Spinal cord (tissue), 10 donors: ENCODE measurements around the gene GPRASP2. TPM values are rescaled to one million over a fixed set of nuclear protein-coding genes. Genes with fewer than 3 reads are reported as not detected.
"Not testable (repeated sequence)": the region's sequence is repeated elsewhere in the genome, so short reads cannot be mapped to it uniquely, and the experiment has no call there.

Experiments used
- DNase-seq, 6 donors: peaks; one replicate each; pipeline versions ENCODE4 v3.0.0 to v3.0.0-alpha.2; 2013 to 2015; ENCODE audit warnings: low spot score in 6 of 6, low read depth in 4 of 6
- H3K27ac ChIP-seq: one replicate; pipeline ENCODE4 v1.5.1; 2013; ENCODE audit warnings: low read depth, low read length, control low read depth
- H3K27me3 ChIP-seq: one replicate; pipeline ENCODE4 v1.6.1; 2013; ENCODE audit warnings: low read length; ENCODE audit not compliant: control insufficient read depth, insufficient read depth
- H3K36me3 ChIP-seq: one replicate; pipeline ENCODE4 v1.6.1; 2013; ENCODE audit warnings: low read length; ENCODE audit not compliant: control insufficient read depth, insufficient read depth
- H3K4me1 ChIP-seq: one replicate; pipeline ENCODE4 v1.6.1; 2013; ENCODE audit warnings: low read length; ENCODE audit not compliant: control insufficient read depth, insufficient read depth
- H3K4me3 ChIP-seq: one replicate; pipeline ENCODE4 v1.5.1; 2013; ENCODE audit warnings: low read depth, low read length, control low read depth
- H3K9me3 ChIP-seq: one replicate; pipeline ENCODE4 v1.6.1; 2013; ENCODE audit warnings: low read length; ENCODE audit not compliant: control insufficient read depth, insufficient read depth
- WGBS: methylation state at CpG from one replicate; pipeline ENCODE4 v1.1.5; 2013; ENCODE audit warnings: missing lambda C conversion rate; ENCODE audit not compliant: insufficient coverage; 5-methylcytosine and 5-hydroxymethylcytosine counted together
- long read RNA-seq, 4 donors: transcript quantifications; one replicate each; lab custom pipeline, GENCODE V29; 2026
- polyA plus RNA-seq, 2 donors: library from polyadenylated mRNA; unstranded; fragments of 120-200 nt; gene quantifications; one replicate each; pipeline ENCODE4 v1.2.1, GENCODE V29; 2013; ENCODE audit not compliant: insufficient read length in 2 of 2
- total RNA-seq, 2 donors: library from RNA; depleted of rRNA in 1 of 2; stranded (reverse); fragments of 120-200 nt in 1 of 2; fragments of >200 nt in 1 of 2; gene quantifications; one replicate each; pipeline versions ENCODE4 v1.2.3 to v1.2.4, GENCODE V29; 2013 to 2014
- donor health status: healthy.

GPRASP2 gene
- total RNA-seq (100 to 1,000 TPM in 1 of 2 donors, 10 to 100 TPM in 1; 64.5 to 101 TPM), polyA plus RNA-seq (10 to 100 TPM; 66.2 to 72.1 TPM)
- long read RNA-seq, donor 1, transcript GPRASP2-202 (5 exons, 581 nt): major isoform, 10 of 10 reads
- long read RNA-seq, donor 1, partial matches to known transcripts: 0 of 10 reads
- long read RNA-seq, donor 1, other reads (novel, unspliced or antisense): 0 of 10 reads
- long read RNA-seq, donor 2, partial matches to known transcripts: 0 of 2 reads
- long read RNA-seq, donor 2, other reads (novel, unspliced or antisense): 0 of 2 reads
- long read RNA-seq, donor 3, transcript GPRASP2-202 (5 exons, 581 nt): major isoform, 7 of 7 reads
- long read RNA-seq, donor 3, partial matches to known transcripts: 0 of 7 reads
- long read RNA-seq, donor 3, other reads (novel, unspliced or antisense): 0 of 7 reads
- long read RNA-seq, donor 4, transcript GPRASP2-202 (5 exons, 581 nt): major isoform, 5 of 6 reads
- long read RNA-seq, donor 4, partial matches to known transcripts: 0 of 6 reads
- long read RNA-seq, donor 4, other reads (novel, unspliced or antisense): 0 of 6 reads

DNA sequence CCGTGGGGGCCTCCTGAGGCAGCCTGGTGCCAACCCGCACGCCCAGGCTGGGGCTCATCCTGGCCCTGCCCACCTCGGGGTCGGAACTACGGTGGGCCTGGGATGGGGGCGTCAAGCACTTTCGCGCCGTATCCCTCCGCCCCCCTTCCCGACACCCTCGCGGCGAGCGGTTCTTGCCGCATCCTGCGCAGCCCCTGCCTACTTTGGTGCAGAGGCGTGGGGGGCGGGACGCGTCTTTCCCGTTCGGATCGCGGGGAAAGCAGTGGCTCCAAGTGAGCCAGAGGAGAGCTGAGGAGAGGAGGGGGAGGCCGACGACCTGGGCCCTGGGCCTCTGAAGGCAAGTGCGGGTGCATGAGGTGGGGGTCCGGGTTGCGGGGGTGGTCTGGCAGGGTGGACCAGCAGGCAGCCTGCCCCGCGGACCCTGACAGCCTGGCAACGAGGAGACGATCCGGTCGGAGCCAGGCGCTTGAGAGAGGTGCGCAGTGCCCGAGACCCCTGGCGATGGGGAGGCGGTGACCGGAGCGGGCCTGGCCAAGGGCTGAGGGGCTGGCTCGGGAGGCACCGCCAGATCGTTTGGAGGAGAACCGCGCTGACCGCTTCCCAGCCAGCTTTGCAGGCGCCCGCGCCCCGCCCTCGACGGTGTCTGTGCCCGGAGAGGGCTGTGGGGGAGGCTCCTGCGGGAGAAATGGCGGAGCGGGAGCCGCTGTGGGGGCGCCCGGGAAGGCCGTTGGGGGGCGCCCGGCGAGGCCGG is at the start of gene GPRASP2:
TSS of gene GPRASP2 (plus strand) at position 233 of the 751 bp plus-strand sequence. CDS start 2,422 bp downstream, outside the sequence.
- Histone ChIP-seq H3K9me3 (no peaks in the 10 kb centered on the region), H3K27ac (peak within 1 kb of the TSS; percentile 86), H3K4me3 (peak within 1 kb of the TSS; percentile 78), H3K27me3 (no peaks in the 10 kb centered on the region), H3K4me1 (peaks cover 9% of the 10 kb centered on the region), H3K36me3 (peaks cover 9% of the 10 kb centered on the region)
- WGBS: 22% methylated on average over 68 of the region's 68 CpGs
- peak; percentile 33 to 92 (median 53) for DNase-seq

DNA sequence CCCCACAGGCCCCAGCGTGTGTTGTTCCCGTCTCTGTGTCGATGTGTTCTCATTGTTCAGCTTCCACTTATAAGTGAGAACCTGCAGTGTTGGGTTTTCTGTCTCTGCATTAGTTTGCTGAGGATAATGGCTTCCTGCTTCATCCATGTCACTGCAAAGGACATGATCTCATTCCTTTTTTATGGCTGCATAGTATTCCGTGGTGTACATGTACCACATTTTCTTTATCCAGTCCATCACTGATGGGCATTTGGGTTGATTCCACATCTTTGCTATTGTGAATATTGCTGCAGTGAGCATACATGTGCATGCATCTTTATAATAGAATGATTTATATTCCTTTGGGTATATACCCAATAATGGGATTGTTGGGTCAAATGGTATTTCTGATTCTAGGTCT is 48.4 kb upstream of the GPRASP2 start:
- no CpG with 5 or more reads among the region's 4 CpGs for WGBS
- H3K27ac ChIP-seq, DNase-seq, H3K4me3 ChIP-seq, H3K4me1 ChIP-seq, H3K9me3 ChIP-seq, H3K27me3 ChIP-seq, H3K36me3 ChIP-seq: not testable (repeated sequence)

DNA sequence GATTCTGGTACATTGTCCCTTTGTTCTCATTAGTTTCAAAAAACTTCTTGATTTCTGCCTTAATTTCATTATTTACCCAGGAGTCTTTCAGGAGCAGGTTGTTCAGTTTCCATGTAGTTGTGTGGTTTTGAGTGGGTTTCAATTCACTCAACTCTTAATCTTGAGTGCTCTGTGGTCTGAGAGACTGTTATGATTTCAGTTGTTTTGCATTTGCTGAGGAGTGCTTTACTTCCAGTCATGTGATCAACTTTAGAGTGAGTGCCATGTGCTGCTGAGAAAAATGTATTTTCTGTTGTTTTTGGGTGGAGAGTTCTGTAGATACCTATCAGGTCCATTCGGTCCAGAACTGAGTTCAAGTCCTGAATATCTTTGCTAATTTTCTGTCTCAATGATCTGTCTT is 45.2 kb upstream of the GPRASP2 start:
- not testable (repeated sequence) for DNase-seq, H3K9me3 ChIP-seq, H3K4me3 ChIP-seq, H3K36me3 ChIP-seq, H3K27me3 ChIP-seq, H3K27ac ChIP-seq, H3K4me1 ChIP-seq
- WGBS: 75% methylated on average over 1 of the region's 1 CpG

DNA sequence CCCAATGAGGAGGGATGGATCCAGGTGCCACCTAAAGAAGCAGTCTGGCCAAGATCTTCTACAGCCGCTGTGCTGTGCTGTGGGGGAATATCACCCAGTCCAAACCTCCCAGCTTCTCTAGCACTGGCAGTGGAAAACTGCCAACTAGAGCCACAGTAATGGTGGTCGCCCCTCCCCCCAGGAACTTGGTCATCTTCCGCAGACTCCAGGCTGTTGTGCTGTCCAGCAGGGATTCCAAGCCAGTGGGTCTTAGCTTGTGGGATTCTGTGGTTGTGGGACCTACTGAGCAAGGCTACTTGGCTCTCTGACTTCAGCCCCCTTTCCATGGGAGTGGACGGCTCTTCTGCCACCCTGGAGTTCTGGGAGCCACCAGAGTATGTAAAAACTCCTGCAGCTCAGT is 42.7 kb upstream of the GPRASP2 start:
- no peak overlapping the region for H3K27ac ChIP-seq
- H3K4me3 ChIP-seq: no peak overlapping the region
- no peaks in the 10 kb centered on the region for H3K27me3 ChIP-seq
- no peaks in the 10 kb centered on the region for H3K4me1 ChIP-seq
- WGBS: 68% methylated on average over 3 of the region's 4 CpGs
- H3K9me3 ChIP-seq: peaks cover 2% of the 10 kb centered on the region
- peaks cover 3% of the 10 kb centered on the region for H3K36me3 ChIP-seq
- no peak for DNase-seq

DNA sequence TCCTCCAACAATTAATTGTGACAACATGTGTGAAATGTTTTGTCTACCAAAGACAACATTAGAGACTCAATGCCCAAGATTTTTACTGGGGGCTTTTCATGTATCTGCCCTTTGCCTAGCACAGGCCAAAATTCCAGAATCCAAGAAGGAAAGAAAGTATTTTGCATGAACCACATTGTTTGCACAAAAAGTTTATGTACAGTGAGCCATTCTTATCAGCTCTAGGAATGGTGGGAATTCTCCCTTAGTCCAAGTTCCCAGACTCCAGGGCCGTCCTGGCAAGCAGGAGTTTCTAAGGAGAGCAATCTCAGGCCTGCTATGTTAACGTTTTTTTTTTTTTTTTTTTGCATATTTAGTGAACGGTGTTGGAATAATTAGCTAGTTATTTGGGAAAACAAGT is 39.4 kb upstream of the GPRASP2 start:
- Histone ChIP-seq H3K4me1 (no peaks in the 10 kb centered on the region), H3K36me3 (peaks cover 3% of the 10 kb centered on the region), H3K4me3 (no peak overlapping the region), H3K9me3 (peaks cover 2% of the 10 kb centered on the region), H3K27ac (no peak overlapping the region), H3K27me3 (no peaks in the 10 kb centered on the region)
- DNase-seq: no peak
- no CpG with 5 or more reads among the region's 3 CpGs for WGBS

DNA sequence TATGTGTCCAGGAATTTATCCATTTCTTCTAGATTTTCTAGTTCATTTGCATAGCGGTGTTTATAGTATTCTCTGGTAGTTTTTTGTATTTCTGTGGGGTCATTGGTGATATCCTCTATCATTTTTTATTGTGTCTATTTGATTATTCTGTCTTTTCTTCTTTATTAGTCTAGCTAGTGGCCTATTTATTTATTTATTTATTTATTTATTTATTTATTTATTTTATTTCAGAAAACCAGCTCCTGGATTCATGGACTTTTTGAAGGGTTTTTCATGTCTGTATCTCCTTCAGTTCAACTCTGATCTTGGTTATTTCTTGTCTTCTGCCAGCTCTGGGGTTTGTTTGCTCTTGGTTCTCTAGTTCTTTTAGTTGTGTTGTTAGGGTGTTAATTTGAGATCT is 34.8 kb upstream of the GPRASP2 start:
- H3K27ac ChIP-seq, H3K36me3 ChIP-seq, H3K27me3 ChIP-seq, H3K9me3 ChIP-seq, H3K4me3 ChIP-seq, DNase-seq, H3K4me1 ChIP-seq: not testable (repeated sequence)
- no CpG with 5 or more reads among the region's 1 CpG for WGBS

DNA sequence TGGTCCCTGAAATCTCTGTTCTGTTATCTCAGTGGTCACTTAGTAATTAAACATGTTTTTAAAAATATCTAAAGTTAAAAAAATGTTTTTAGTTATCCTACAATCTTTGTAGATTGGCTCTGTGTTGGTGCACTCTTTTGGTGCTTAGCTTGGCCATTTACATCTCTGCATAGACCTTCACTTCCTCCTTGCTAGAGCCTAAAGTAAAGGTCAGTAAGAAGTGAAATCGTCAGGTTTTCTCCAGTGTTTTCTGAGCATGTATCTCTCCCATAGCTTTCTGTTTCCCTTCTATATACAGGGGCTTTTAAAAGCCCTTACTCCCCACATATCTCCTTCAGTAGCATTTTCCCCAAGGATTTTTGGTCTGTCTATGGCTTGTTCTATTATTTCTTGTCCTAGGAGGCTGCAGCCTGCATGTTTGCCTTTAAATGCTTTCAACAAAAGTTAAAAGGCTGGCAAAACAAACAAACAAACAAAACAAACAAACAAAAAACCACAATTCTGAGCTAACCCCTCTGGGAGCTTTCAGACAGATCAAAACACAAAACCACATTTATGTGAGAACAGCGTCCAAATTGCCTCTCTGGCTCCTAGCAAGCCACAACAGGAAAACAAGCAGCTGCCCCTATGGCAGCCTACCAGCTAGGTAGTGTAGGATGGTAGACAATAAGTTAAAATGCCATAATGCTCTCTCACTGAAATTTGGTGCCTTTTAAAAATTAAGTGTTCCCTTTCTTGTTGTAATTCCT is 27.3 kb upstream of the GPRASP2 start:
- WGBS: no CpG with 5 or more reads among the region's 2 CpGs
- no peak overlapping the region for H3K27ac ChIP-seq
- no peaks in the 10 kb centered on the region for H3K4me1 ChIP-seq
- H3K9me3 ChIP-seq: no peaks in the 10 kb centered on the region
- H3K27me3 ChIP-seq: no peaks in the 10 kb centered on the region
- no peaks in the 10 kb centered on the region for H3K36me3 ChIP-seq
- DNase-seq: no peak
- H3K4me3 ChIP-seq: no peak overlapping the region

DNA sequence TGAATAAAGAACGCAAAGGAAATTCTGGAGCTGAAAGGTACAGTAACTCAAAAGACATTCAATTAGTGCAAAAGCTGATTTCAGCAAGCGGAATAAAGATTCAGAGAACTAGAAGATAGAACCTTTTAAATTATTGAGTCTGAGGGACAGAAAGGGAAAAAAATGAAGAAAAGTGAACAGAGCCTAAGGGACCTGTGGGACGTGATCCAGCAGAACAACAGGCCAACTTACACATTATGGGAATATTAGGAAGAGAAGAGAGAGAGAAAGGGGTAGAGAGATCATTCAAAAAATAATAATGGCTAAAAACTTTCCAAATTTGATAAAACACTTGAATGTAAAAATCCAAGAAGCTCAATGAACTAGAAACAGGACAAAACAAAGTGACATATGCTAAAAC is 17.5 kb upstream of the GPRASP2 start:
- H3K27me3 ChIP-seq: no peaks in the 10 kb centered on the region
- no peaks in the 10 kb centered on the region for H3K36me3 ChIP-seq
- H3K9me3 ChIP-seq: no peaks in the 10 kb centered on the region
- H3K4me3 ChIP-seq: no peak overlapping the region
- 100% methylated on average over 1 of the region's 3 CpGs for WGBS
- H3K27ac ChIP-seq: no peak overlapping the region
- no peak for DNase-seq
- no peaks in the 10 kb centered on the region for H3K4me1 ChIP-seq

DNA sequence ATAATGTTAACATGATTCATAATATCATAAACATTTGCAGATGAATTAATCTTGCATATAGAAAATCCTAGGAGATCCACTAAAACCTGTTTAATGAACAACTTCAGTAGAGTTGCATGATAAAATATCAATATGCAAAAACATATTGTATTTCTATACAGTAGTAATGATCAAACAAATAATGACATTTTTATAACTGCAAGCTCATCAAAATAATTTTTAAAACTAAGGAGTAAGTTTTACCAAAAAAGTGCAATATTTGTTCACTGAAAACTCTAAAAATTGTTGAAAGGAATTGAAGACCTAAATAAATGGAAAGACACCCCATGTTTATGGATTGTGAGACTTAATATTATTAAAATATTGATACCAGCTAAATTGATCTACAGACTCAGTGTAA is 15.9 kb upstream of the GPRASP2 start:
- Histone ChIP-seq H3K9me3 (no peaks in the 10 kb centered on the region), H3K4me3 (no peak overlapping the region), H3K4me1 (no peaks in the 10 kb centered on the region), H3K36me3 (no peaks in the 10 kb centered on the region), H3K27ac (no peak overlapping the region), H3K27me3 (no peaks in the 10 kb centered on the region)
- DNase-seq: no peak
